CD1c-positive myeloid dendritic cell (primary cell): Measurements from ENCODE around the gene CUL5.
"Not testable (repeated sequence)": the region's sequence is repeated elsewhere in the genome, so short reads cannot be mapped to it uniquely, and the experiment has no call there.

Experiments
- DNase-seq: peaks from one replicate; pipeline ENCODE4 v3.0.0-alpha.2; 2016; ENCODE audit errors: extremely low spot score

The CUL5 gene

DNA sequence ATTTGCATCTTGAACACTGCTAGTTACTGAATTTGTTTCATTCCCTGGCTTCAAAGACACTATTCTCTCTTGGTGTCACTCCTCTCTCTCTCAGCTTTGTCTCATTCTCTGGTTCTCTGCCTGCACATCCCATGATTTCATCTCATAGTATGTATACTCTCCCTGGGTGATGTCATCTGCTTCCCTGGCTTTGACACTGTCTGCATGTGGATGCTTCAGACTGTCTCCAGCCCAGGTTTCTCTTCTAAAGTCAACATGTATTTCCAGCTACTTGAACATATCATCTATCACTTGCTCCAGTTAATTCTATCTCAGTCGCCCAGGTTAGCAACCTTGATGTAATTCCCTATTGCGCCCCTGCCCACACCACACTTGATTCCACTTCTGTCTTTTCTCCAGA lies 103.4 kb downstream of the CUL5 start:
- no peak for DNase-seq

DNA sequence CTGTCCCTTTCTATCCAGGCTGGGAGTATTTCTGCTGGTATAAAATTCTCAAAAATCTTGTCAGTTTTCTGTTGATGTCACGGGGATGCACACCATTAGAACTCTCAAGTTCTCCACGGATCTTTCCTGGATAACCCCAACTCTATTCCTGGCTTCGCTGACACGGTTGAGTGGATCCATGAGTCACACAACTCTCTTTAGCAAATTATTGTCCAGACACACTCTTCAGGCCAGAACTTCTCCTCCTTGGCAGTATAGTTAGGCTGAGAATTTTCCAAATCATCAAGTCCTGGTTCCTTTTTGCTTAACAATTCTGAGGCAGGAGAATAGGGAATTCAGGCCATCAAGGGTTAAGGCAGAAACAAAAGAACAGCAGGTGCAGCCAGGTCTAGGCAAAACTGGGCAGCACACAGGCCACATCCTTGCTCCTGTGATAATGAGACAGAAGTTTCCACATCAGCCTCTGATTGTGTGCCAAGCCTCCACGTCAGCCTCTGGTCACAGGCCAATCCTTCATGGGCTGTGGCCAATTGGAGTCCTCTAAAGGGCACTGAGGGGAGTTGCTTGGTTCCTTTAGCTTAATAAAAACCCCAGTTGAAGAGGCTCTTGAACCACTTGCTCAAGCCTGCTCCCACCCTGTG lies 106.9 kb downstream of the CUL5 start:
- peak; percentile 2 for DNase-seq

DNA sequence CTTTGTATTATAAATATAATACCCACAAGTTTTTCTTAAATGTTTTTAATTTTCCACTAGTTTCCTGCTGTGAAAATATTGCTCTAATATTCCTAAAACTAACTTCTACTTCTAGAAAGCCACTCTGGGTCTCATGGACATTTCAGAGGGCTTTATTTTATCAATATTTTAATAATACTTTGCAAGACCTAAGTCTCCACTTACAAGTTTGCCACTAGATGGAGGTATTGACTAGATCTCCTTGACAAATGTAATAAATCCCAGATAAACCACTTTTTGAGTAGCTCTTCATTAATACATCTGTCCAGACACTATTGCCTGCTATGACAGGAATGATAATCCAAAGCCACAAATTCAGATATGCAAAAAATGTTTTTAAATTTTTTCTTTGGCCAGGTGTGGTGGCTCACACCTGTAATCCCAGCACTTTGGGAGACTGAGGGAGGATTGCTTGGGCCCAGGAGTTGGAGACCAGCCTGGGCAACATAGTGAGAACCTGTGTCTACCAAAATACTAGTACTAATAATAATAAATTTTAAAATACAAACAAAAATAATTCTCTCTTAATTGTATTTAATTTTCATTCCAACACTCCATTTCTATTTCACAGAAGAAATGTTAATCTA lies 109.2 kb downstream of the CUL5 start:
- DNase-seq, result peak; percentile 29

DNA sequence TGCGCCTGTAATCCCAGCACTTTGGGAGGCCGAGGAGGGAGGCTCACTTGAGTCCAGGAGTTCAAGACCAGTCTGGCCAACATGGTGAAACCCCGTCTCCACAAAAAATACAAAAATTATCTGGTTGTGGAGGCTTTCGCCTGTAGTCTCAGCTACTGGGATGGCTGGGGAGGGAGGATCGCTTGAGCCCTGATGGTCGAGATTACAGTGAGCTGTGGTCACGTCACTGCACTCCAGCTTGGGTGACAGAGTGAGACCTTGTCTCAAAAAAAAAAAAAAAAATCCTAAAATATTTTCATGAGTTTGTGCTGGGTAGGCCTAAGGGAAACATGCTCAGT lies 112.2 kb downstream of the CUL5 start:
- not testable (repeated sequence) for DNase-seq

DNA sequence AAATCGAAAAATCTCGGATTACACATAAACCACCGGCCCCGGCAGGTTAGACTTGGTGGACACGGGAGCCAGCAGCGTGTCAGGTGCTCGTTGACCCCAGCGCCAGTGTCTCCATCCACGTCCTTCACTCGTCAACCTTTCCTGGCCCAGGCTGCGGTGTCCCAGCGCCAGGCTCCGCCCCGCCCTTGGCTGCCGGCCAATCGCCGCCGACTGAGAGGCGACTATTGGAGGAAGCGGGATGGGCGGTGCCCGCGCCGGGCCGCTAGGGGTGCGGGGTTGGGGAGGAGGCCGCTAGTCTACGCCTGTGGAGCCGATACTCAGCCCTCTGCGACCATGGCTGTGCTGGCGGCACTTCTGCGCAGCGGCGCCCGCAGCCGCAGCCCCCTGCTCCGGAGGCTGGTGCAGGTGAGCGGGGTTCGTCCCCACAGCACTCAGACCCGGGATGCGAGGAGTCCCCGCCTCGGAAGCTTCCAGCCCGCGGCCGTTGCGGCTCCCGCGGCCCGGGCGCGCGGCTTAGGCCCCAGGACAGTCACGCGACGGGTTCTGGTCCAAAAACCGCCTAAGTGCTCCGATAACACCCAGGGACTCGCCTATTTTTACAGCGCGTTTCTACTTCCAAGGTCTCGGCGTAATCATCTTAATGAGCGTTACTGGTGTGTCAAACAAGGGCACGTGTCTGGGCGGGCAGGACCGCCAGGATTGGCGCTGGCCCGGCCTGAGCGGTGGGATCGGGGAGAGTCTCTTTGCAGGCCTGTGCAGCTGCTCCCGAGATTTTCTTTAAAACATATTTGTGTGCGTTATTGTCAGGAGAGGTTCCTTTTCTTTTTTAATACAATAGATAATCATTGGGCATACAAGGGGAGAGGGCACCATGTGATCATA lies 112.8 kb downstream of the CUL5 start, which contains the start of gene ACAT1:
TSS of gene ACAT1 (plus strand) at position 294 of the 882 bp plus-strand sequence. CDS start at position 334, 40 bp downstream.
- peak; percentile 97 for DNase-seq

DNA sequence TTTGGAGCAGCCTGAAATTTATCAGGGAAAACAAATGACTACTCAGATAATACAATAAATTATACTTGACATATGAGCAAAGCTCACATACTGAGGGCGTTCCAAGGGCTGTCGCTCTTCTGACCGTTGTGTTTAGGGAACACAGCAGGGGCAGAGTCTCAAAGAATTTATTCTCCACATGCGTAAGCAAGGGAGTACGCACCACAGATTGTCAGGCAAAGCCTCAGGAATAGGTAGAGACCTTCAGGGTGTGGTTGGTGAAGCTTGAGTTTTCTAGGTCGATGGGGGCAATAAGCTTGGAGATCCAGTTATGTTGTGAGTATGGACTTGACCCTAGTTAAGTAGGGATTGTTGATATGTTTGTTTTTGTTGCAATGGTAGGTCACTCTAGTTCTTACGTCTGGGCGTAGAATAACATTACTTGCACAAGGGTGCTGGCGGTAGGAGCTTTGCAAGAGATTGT lies 113.5 kb downstream of the CUL5 start:
- DNase-seq, result no peak

DNA sequence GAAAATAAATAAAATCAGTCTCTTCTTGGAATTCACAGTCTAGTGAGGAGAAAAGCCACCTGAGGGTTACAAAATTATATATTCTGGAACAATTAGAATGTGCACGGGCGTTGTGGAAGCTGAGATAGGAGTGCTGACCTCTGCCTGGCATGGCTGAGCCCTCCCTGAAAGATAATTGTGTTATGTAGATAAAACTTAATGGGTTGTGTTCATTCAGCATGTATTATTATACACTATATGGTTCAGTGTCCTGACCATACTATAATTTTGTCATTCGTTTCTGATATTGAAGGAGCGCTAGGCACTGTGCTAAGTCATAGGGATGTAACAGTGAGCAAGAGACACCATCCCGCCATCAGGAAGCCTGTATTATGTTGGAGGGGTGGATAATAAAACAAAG lies 116.4 kb downstream of the CUL5 start:
- DNase-seq, result no peak

DNA sequence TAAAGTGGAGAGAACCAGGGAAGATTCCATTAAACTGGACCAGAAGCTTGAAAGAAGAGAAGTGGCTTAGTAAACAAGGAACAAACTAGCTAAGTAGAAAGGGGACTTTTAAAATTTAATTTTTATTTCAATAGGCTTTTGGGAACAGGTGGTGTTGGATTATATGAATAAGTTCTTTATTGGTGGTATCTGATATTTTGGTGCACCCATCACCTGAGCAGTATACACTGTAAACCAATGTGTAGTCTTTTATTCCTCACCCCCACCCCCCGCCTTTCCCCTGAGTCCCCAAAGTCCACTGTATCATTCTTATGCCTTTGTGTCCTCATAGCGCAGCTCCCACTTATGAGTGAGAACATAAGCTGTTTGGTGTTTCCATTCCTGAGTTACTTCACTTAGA lies 120.1 kb downstream of the CUL5 start:
- DNase-seq, result no peak

DNA sequence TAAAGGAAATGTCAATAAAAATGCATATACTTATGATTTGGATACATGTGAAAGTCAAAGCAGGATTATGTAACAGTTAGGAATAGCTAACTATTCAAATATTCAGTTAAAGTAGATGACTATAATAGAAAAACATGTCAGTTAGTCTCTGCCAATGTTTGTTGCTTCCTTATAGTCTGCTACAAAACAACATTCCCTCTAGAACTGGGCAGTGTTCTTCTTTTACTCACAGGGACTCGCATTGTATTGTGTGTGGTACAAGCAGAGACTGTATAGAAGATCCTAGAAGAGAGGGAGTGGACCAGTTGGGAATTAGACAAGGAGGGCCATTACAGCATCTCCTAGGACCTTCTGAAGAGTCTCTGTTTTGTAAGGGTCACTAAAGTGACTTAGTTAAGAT lies 123.3 kb downstream of the CUL5 start:
- no peak for DNase-seq

DNA sequence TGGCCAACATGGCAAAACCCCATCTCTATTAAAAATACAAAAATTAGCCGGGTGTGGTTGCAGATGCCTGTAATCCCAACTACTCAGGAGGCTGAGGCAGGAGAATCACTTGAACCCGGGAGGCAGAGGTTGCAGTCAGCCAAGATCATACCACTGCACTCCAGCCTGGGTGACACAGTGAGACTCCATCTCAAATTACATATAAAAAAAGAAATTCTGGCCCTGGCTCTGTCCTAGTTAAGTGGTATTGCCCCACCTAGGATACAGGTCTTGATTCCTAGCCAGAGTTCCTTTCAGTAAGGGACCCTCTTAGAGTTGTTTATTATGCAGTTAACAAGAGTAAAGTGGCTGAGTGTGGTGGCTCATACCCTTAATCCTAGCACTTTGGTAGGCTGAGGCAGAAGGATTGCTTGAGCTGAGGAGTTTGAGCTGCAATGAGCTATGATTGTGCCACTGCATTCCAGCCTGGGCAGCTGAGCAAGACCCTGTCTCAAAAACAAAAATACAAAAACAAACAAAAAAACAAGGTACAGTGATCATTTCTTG lies 124.4 kb downstream of the CUL5 start:
- DNase-seq, result not testable (repeated sequence)

DNA sequence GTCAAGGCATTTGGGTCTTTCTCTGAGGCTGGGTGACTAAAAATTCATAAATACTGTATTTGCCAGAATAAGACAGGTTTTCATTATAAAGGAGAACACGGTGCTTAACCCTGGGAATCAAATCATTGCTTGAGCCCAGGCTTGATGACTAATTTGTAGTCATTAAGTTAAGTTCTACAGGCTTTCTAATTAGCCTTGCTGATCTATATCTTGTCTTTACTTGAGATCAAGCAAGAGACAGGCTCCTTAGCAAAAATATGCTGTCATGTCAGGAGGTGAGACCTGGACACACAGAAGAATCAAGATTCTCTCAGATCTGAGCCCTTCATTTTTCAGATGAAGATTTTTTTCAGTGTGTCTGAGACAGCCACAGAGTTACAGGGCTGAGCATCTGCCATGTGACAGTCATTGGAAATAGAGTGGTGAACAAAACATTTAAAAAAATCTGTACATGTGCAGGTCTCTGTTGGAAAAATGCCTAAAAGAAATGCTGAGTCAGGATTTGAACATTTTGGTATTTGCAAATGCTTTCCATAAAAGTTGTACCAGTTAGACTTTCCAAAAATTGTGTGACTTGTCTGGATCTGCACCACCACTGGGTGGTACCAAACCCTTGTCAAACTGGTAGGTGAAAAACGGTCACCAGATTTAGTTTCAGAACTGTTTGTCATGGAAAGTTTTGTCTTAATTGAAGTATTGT lies 127.3 kb downstream of the CUL5 start:
- peak; percentile 10 for DNase-seq

DNA sequence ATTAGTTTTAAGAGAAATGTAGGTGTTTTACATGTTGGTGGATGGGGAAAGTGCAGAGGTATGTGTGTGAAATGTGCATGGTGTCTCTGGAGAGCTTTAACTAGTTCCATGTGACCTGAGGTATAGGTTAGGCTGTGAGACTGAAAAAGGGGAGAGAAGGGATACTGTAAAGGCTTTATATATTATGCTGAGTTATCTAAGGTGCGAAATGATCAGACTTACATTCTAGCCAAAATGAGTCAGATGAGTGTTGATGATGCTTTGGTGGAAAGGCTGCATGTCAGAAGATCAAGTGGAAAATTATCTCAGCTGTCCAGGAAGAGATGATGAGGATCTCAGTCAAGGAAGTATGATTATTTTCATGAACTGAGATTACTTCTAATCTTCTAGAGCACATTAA lies 128.5 kb downstream of the CUL5 start:
- no peak for DNase-seq

DNA sequence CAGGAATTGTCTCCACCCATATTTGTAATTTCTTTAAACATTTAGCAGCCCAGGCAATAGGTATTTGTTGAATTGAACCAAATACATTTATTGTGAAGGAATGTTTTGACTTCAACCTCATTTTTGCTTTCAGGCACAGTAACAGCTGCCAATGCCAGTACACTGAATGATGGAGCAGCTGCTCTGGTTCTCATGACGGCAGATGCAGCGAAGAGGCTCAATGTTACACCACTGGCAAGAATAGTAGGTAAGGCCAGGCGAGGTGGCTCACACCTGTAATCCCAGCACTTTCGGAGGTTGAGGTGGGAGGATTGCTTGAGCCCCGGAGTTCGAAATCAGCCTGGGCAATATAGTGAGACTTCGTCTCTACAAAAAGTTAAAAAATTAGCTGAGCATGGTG lies 133.6 kb downstream of the CUL5 start:
- DNase-seq, result no peak

DNA sequence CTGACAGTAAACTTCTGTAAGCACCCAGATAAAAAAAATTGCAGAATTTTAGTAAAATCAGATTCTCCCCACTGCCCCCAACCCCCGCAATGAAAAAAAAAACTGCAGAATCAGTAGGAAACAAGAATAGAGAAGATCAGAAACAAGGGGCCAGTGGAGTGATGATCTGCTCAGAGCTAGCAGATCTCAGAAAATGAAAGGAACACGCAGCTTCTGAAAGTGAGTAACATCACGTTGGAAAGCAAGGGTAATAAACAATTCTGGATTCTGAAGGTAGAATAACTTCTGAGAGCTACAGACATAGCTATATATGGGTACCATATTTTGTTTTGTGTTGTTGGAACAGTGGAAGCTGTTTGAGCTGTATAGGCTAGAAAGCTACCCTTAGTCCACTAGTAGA lies 135.9 kb downstream of the CUL5 start:
- no peak for DNase-seq

DNA sequence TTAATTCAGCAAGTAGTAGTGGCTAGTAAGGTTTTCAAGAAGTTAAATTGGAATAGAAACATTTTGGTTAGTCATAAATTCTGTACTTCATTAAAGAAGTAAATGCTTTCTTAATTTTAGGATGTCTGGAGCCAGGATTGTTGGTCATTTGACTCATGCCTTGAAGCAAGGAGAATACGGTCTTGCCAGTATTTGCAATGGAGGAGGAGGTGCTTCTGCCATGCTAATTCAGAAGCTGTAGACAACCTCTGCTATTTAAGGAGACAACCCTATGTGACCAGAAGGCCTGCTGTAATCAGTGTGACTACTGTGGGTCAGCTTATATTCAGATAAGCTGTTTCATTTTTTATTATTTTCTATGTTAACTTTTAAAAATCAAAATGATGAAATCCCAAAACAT lies 138.5 kb downstream of the CUL5 start:
- no peak for DNase-seq

DNA sequence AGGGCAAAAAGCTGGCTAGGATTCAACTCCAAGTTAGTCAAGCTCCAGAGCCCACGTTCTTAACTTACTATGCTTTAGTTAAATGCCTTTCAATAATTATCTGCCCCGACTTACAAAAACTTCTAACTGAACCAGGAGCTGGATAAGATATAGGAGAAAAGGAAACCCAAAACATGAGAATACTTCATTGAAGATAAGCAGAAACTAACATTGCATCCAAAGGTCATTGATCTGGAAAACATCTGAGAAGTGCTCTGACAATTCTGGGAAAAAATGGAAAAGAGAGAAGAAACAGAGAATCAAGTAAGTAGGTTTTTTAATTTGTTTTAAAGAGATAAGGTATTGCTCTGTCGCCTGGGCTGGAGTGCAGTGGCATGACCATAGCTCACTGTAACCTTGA lies 139.9 kb downstream of the CUL5 start:
- DNase-seq, result no peak

DNA sequence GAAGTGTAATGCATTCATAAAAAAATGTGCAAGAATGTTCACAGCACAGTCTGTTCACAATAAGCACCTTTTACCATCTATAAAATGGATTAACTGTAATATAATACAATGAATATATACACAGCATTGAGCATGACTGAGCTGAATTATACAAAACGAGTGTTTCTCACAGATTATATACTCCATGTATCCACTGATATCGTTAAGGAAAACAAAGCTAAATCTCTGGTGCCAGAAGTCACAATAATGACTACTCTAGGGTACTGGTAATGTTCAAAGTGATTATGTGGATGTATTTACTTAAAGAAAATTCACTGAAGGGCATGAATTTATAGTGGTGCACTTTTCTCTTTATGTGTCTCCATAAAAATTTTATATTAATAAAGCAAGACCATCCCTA lies 145.9 kb downstream of the CUL5 start:
- no peak for DNase-seq
